ENCODE results near the gene KLHL3.

Gene KLHL3

DNA sequence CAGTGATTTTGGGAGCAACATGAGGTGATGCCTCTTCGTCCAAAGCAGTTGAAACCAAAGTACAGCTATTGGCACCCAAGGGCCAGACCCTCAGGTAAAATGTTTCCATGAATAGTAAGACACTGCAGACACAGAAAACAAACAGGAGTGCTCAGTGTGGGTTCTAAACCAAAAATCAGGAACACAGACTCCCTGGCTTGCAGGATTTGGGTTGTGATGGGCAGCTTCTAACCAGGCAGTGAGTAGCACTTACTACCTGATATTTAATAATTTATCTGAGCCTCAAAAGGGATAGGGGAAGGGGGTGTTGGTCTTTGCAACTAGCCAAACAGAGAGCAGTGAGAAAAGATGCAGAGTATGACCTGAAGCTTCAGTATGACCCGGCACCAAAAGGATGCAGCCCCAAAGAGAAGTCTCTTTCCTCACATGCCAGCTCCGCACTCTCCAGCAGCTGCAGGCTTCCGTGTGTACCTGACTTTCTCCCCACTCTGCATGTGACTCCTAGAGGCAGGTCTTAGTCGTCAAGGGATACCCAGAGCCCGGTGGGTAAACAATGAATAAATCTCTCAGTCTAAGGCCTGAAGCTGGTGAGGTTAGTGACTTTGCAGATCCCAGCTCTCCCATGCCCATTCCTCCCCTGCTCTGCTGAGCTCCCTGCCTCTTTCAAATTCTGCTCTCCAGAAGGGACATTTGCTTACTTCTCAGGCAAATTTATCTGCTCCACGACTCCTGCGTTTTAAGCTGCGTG is 131.4 kb downstream of the KLHL3 start:
- DNase-seq: peak; percentile 63 to 88 (median 75)

DNA sequence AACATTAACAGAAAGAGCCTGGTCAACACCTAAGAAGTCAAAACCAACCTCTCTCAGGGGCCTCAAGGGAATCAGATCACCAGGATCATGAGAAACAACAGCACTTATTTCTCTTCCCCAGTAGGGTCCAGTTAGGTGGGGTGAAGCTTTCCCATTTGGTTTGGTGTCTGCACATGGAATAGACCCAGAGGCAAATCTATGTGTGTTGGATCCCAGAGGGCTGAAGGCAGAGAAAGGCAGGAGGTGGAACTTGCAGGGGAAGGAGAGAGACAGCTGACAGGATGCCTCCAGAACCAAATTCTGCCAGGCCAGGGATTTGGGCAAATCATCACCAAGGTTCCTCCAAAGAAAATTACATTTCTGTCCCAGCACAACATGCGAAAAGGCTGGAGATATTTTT is 132.0 kb downstream of the KLHL3 start:
- DNase-seq: no peak

DNA sequence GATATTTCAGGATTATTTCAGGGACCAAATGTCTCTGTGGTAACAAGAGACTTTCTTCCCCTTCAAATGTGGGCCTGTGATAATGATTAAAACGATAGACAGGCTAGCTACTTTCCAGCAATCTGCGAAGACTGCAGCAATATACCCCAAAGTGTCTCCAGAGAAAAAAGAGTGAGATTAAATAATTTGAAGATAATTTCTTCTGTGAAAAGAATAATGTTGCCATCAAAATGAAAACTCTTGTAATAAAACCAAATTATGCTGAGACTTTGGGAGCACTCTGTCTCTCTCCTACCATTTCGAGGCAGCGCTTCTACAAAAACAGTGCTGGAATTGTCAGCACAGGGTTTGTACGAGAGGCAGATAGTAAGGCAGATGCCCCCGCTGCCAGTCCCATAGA is 132.5 kb downstream of the KLHL3 start:
- DNase-seq: no peak

DNA sequence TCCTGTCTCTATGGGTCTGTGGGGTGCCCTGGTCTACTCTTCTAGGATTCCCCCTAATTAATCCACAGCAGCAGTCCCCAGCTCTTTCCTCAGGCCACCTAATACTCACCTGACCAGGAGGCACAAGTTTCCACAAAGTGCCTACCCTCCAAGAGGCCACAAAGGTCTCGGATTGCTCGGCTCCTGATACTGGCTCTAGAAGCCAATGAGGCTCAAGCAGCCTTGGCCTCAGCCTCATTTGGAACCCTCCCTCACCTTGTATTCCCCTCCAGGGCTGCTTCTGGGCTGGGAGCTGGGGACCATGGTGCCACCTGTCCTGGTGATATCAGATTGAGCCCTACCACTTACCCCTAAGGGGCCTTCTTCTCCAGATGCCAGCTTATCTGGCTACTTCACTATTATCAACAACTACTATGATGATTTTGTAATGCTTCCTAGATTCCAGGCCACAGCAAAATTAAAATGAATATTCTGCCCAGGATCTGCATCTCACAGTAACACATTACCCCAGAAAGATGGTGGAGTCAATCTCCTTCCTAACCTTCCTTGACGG is 133.1 kb downstream of the KLHL3 start:
- no peak for DNase-seq

DNA sequence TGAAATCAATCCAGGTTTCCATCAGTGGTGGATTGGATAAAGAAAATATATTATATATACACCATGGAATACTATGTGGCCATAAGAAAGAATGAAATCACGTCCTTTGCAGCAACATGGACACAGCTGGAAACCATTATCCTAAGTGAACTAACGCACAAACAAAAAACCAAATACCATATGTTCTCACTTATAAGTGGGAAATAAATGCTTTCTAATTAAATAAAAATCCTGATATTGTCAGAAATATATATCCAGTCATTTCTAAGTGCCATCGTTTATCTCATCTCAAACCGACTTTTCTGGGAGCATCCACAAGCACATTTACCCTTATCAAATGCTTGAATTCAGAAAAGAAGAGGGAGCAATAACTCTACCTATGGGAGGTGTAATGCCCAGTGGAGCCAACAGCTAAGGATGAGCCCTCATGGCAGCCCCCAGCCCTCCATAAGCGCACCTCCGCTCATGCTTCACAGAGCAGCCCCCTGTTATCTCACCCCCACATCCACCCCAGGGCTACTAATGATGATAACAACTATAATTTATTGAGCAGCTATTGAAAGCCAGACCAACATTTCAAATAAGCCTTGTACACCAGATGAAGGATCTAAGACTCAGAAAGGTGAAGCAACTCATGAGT is 135.0 kb downstream of the KLHL3 start:
- DNase-seq: no peak

DNA sequence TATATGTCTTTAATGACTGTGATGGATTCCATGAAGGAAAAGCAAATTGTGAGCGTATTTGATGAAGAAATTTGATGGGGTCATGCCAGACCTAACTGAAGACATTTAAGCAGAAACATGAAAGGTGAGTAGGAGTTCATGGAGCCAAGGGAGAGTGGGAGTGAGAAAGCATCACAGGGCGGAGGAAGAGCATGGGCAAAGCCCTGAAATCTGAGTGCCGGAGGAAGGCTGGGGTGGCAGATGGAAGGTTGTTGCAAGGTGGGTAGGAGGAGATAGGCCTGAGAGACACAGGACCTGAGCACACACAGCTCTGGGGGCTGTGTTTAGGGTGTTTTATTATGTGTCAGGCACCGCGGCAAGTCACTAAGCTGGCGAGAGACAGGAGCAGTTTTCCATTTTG is 136.4 kb downstream of the KLHL3 start:
- DNase-seq: no peak

DNA sequence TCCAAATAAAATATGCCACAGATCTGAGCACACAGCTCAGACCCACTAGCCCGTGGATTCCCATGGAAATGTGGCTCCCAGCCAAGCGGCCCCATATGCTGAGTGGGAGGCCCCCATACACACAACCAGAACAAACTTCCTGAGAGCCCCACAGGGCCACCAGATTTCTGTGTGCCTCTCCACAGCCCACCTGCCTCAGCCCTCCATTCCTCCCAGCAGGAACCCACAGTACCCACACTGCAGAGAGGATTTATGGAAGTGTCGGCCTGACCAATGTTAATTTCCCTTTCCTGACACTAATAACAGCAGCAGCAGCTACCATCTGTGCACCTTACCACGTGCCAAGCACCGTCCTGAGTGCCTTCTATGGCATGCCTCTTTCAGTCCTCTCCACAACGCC is 137.5 kb downstream of the KLHL3 start:
- DNase-seq: peak in 1 of 3 experiments; percentile 12

DNA sequence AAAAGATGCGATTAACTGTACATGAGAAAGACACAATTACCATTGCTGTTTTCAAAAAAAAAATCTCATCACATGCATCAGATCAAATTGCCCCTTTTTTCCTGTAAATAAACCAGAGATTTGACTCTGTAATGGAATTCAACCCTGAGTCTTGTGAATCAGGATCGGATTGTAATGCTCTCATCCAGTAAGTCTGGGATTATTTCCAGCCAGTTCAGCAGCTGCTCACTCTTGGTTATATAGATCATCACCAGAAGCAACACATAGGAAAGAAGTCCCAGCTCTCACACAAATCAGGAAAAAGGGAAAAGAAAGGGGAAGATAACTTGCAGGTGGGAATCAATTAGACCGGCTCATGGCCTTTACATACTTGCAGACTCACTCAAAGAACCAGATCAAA is 138.9 kb downstream of the KLHL3 start:
- no peak for DNase-seq

DNA sequence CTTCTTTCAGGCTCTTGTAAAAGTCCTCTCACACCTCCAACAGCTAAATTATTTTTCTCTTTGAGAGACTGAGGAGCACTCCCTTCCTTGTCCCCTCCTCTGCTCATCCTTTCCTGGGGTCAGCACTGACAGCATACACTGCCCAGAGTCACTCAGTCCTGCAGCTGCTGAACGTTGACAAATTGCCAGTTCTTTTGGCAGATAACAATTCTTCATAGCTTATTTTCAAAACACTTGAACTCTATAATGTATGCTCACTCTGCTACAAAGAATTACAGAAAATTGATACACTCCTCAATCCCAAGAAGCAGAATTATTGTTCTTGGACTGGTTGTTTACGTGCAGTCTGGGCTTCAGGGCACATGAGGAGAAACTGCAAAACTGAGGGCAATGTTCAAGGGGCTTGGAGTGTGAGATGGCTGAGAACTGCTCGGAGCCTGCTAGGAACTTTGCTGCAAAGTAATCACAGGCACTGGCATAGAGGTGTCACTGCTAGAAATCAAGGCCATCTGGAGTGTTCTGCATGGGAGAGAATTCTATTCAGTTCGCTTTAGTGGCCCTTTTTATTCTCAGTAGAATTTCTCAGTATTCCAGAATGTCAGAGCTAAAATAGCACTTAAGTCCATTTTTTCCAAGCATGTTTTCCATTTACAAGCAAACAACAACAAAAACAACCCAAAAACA is 140.4 kb downstream of the KLHL3 start:
- peak in 1 of 3 experiments; percentile 6 for DNase-seq

DNA sequence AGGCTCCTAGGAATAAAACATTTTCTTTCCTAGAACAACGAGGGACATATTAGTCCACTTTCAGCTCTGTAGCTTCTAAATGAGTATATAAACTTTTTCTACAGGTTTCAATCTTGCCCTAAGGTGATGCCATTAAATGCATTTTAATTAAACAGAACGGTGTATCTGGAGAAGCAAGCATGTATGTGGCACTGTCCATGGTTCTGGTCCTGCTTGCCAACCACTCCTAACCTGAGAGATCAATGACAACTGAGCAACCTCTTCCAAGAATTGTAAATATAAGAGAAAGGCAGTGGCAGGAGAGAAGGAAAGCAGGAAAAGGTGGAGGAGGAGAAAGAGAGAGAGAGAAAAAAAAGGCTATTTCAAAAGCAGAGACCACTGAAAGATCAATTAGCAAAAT is 141.2 kb downstream of the KLHL3 start:
- no peak for DNase-seq

DNA sequence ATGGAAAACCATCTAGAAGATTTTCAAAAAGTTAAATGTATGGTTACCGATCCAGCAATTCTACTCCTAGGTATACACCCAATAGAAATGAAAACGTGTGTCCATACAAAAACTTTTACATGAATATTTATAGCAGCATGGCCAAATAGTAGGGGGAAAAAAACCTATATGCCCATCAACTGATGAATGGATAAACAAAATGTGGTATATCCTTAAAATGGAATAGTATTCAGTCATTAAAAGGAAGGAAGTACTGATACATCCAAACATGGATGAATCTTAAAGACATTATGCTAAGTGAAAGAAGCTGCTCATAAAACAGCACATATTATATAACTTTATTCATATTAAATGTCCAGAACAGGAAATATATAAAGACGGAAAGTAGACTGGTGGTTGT is 143.6 kb downstream of the KLHL3 start:
- no peak for DNase-seq

DNA sequence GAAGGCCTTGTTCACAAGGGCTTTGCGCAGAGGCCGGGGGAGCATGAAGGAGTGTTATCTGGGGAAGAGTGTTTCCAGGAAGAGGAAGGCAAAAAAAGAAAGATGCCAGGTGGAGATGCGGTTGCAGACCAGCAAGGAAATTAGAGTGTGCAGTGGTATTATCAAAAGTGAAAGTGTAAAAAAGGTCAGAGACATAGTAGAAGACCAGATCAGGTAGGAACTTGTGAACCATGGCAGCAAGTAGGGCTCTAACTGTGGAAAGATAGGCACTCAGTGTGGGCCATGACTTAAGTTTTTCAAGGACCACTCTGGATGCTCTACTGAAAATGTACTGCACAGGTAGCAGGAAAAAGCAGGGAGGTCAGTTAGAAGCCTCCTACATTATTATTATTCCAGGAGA is 146.7 kb downstream of the KLHL3 start:
- no peak for DNase-seq

DNA sequence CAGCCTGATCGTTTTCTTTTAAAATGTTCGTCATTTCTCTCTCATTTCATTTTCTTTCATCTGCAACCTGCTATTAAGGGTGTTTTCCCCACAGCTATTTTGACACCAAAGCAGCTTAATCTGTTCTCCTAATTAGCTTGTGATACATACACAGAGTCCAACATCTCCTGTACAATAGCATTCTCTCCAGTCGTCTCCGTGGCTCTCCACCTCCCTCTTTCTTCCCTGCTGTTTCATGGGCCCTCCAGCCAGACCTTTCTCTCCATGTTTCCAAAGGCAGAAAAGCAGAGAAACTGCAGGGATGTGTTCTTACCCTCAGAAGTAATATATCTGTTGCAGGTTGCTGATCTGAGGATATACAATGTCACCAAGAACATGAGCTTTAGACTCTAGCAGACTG is 148.0 kb downstream of the KLHL3 start:
- peak in 1 of 3 experiments; percentile 48 for DNase-seq

DNA sequence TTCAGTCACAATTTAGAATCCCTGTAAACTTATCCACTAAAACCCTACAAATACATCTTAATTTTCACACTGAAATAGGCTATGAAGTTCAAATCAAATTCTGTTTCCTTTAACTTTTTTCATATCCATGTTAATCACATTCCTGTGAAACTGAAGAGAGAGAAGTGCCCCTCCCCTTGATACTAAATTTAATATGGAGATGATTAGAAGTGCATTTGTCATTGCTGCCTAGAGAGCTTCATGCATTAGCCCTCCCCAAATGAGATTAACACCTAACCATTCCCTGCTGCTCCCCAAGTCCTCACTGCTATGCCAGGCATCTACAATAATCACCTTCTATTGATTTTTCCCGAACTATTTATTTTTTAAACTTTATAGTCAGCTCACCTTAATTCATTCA is 151.6 kb downstream of the KLHL3 start:
- no peak for DNase-seq

DNA sequence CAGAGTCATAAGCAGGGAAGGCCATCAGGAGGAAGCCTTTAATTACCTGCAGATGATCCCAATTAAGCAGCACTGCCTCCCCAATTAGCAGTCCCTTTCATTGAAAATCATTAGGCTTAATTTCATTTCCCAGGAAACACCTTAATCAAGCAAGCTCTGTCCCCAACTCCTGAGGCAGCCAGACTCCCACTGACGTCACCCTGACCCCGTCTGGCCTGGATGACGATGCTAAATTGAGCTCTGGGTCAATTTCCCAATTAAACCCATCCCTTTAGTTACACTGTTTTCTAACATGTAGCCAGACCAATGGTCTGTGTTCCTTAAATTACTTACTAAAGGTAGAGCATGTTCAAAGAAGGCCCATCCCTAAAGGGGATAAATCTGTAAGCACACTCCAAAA is 152.8 kb downstream of the KLHL3 start:
- no peak for DNase-seq

DNA sequence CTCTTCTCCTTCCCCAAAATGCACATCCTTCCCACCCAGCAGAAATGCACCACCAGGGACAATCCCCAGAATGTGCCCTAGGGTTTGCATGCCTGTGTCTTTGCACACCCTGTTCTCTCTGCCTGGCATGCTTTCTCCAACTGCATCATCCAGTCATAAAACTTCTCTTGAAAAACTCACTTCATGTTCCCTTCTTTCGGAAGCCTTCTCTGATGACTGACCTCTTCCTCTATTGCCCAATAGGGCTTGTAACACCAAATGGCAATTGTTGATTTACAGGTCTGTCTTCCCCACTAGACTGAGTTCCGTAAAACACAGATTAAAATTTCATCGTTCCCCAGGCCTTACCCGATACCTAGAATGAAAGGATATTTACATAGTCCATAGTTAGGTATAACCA is 153.7 kb downstream of the KLHL3 start:
- no peak for DNase-seq

DNA sequence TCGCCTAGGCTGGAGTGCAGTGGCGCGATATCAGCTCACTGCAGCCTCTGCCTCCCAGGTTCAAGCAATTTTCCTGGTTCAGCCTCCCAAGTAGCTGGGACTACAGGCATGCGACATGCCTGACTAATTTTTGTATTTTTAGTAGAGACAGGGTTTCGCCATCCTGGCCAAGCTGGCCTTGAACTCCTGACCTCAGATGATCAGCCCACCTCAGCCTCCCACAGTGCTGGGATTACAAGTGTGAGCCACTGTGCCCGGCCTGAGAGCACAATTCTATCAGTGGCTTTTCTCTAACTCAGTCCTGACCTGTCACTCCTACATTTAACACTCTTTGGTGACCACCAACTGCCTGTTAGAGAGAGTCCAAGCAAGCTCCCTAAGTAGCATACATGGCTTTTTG is 154.1 kb downstream of the KLHL3 start:
- no peak for DNase-seq

DNA sequence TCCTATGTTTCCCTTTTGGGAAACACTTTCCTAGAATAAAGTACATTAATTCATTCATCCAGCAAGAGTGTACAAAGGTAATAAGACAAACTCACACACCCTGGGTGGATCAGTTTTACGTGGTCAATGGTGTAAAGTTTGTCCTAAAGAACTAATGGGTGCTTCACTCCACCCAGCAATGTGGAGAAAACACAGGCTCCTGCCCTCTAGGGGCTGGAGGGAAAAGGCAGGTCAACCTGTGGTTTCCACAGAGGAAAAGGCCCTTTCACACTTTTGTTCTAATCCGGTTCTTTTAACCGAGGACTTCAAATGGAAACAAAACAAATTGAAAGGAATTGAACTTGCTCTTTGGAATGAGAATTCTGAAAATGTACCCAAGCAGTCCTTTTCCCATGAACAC is 155.9 kb downstream of the KLHL3 start:
- DNase-seq: no peak

DNA sequence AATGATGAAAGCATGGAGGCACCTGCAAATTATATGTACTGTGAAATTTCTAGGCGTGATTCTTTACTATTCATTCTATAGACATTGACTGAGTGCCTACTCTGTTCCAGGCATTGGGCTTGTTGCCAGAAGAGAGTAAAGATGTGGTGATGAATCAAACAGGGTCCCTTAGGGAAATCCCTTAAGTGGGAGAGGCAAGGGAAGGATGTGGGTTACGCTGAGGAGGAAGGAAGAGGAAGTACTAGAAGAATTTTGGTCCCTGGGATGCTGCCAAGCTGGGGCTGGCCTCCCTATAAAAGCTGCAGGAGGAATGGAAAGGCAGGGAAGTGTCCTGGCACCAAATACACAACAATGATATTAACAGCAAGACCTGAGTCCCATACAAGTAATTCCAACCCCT is 160.0 kb downstream of the KLHL3 start:
- DNase-seq: peak in 1 of 3 experiments; percentile 72

DNA sequence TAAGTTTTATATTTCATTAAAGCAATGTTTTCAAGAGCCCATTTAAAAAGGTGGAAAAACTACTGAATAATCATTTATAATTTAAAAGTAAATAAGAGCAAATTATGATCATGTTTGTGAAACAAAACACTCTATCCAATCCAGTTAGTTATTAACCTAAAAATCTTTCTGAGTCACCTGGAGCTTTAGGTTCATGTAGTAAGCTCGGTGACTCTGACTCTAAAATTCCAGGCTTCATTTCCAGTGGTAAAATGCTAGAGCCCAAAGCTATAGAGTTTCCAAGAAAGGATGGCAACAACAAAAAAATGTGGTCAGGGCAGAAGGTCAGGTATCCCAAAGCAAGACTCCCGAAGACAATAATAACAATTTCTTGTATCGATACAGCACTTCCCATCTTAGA is 160.7 kb downstream of the KLHL3 start:
- no peak for DNase-seq

DNA sequence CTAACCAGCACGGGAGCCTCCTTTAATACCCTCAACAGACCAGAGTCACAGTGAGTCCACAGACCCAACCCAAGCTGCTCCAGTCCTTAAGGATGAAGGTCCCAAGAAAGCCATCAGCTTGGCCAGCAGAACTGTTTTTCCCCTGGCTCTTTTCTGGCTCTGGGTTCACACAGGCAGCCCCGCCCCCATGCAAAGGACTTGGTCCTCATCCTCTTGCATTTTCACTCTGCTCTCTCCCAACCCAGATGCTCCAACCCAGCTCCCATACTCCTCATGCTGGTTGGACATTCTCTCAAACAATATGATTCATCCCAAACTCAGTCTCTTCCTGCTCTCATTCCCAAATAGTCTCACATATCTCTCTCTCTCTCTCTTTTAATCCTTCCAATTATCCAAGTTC is 162.5 kb downstream of the KLHL3 start:
- no peak for DNase-seq

DNA sequence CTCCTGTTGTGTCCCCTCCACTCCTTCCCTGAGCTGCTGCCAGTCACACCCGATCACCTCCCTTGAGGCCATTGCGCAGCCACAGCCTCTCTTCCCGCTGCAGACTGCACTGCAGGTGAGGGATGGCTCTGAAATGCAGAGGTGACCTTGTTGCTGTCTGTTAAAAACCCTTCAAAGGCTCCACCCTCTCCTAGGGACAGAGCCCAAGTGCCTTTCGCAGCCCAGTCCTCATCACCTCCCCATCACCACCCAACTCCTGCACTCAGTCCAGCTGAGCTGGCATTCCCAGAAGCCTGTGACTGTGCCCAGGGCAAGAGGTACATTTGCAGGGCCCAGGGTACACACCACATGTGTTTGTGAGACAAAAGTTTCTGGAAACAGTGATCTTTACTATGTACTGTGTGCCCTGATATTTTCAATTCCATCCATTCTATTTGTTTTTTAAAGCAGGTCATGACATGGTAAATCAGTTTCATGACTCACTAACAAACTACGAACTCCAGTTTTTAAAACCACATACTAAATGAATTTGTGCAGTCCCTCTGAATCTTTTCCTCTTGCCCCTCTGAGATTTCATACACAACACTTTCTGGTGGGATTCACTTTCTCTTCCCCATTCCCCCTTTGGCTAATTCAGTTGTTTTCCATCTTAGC is 163.7 kb downstream of the KLHL3 start:
- no peak for DNase-seq

DNA sequence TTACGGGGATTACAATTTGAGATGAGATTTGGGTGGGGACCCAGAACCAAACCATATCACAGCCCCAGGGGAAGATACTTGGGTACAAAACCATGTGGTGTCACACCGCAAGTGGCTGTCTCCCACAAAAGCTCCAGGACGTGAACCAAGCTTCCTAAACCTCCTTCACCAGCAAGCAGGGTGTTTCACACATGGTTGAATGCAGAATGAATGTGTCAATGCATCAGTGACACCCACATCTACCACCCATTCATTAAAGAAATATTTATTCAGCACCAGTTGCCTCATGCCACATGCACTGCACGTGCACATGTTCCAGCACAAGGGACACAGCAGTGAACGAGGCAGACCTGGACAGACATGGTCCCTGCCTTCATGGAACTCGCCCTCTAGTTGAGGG is 165.8 kb downstream of the KLHL3 start:
- no peak for DNase-seq

Measured in NCI-H1417 (cell line).